Measurements from ENCODE around the gene PTP4A1.
"Not testable (repeated sequence)": the region's sequence is repeated elsewhere in the genome, so short reads cannot be mapped to it uniquely, and the experiment has no call there.

PTP4A1 gene

DNA sequence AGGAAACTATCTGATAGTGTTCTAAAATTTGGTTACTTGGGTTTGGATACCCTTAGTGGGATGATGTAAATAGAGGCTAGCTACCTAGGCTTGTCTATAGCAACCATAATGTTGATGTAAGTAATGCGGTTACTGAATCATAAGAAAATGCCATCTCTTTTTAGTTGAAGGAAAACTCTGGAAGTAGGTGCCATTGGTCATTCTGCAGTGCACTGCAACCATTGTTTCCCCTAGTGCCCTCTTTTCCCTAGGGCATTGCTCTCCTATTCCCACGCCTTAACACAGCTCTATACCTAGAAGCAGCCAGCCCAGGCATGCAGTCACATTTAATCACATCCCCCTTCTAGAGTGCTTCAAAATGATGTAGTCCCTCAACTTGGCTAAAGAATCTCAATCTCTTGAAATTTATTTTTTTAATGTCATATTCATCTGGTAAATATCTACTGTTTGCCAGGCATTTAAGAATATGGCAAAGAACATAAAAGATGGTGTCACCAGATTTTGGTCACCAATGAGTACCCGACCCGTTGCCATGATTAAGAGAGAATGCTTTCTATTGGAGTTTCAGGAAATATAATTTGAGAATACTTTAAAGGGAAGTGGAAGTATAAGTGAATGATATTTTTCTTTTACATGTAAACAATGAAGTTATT is 10.4 kb downstream of the PTP4A1 start:
- DNase-seq, result no peak

DNA sequence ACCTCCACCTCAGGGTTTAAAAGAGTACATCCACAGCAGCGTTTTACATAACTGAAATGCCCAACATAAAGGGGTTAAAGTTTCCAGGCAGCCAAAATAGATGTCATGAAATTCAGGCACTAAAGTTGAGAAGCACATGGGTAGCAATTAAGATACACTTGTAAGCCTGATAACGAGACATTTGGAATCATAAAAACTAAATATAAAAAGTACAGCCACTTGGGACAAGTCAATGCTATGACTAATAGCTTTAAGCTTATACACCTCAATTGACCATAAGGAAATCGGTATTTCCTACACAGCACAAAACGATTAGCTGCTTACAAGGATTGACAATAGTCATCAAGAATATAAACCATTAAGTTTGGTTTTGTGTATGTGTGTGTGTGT is 11.8 kb downstream of the PTP4A1 start:
- no peak for DNase-seq

DNA sequence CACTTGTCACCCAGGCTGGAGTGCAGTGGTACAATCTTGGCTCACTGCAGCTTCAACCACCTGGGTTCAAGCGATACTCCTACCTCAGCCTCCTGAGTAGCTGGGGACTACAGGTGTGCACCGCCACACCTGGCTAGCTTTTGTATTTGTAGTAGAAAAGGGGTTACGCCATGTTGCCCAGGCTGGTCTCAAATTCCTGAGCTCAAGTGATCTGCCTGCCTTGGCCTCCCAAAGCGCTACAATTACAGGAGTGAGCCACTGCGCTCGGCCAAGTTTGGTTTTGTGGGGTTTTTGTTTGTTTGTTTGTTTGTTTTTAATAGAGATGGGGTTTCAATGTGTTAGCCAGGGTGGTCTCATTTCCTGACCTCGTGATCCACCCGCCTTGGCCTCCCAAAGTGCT is 12.3 kb downstream of the PTP4A1 start:
- DNase-seq, result no peak

GRCh38 chr6:63585652-63586051 is 13.4 kb downstream of the PTP4A1 start:
- DNase-seq, result not testable (repeated sequence)

- DNase-seq, result no peak
These were observed 17.7 kb downstream of the PTP4A1 start for GRCh38 chr6:63589952-63590411.

DNA sequence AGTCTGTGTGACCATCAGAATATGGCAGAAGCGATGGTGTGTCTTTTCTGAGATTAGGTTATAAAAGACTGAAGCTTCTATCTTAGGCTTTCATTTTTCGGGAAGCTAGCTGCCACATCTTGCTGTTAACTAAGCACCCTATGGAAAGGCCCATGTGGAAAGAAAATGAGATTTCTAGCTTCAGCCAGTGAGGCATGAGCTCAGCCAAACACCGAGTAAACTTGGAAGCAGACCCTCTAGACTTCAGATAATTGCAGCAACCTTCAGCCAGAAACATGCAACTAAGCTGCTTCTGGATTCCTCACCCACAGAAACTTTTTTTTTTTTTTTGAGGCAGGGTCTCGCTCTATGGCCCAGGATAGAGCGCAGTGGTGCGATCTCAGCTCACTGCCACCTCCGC is 20.6 kb downstream of the PTP4A1 start:
- no peak for DNase-seq

GRCh38 chr6:63597141-63598048 is 25.1 kb downstream of the PTP4A1 start:
- DNase-seq, result peak; percentile 35

DNA sequence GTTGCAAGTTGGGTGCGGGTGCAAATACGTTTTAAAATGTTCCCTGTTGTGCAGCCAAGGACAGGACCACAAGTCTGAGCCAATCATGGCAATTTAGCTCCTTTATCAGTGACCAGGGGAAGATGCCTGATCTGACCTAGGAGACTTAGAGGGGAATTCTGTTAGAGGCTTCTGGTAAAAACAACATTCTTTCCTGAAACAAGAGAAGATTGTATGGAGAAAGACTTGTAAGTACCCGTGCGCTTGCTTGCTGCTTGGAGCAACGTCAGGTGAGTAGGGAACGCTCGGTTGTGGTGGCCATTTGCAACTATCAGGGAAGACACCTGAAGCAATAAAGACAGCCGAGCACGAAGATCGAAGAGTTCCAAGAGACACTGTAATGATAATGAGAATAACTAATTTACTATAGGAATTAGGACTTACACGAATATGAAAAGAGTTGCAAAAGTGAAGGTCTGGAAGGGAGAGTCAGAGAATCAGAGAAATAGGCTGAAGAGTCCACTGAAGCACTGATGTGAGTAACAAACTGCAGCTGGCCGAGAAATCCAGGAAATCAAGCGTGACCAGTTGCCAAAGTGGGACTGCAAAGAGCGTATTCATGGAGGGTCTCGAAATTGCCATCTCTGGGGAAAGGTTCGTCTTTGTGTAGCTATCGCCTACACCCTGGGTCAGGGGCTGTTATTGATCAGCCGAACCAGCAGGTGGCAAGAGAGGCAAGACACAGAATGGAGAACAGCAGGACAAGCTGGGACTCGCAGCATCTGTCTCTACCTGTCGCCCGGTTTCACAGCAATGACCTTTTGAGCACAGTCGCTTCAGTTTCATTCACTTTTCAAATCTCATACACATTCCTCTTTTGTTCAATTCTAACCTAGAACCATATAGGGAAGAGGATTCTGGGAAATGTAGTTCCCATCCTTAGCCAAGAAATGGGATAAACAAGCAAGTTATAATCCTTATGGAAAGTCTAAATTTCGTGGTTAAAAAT is 26.1 kb downstream of the PTP4A1 start:
- DNase-seq, result peak; percentile 53

DNA sequence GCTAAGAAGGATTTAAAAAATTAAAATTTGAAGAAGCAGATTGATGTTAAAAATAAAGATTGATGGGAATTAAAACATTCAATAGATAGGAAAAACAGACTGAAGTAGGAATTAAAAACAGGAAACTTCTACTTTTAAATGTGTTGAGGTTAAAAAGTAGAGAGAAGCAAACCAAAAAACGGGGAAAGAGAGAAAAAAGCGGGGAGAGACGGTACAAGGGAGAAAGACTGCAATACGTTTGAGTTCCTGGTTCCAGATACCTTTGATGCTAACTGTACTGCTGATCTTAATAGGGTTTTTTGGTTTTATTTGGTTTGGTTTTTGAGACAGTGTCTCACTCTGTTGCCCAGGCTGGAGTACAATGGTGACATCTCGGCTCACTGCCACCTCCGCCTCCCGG is 27.0 kb downstream of the PTP4A1 start:
- no peak for DNase-seq

GRCh38 chr6:63600136-63600535 is 27.9 kb downstream of the PTP4A1 start:
- no peak for DNase-seq

DNA sequence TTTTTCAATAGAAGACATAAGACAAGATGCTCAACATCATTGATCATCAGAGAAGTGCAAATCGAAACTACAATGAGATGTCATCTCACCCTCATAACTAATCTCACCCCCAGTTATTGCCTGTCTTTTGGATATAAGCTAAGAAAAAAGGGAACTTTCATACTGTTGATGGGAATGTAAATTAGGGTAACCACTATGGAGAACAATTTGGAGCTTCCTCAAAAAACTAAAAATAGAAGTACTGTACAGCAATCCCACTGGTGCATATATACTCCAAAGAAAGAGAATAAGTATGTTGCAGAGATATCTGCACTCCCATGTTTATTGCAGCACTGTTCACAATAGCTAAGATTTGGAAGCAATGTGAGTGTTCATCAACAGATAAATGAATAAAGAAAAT is 37.0 kb downstream of the PTP4A1 start:
- no peak for DNase-seq

DNA sequence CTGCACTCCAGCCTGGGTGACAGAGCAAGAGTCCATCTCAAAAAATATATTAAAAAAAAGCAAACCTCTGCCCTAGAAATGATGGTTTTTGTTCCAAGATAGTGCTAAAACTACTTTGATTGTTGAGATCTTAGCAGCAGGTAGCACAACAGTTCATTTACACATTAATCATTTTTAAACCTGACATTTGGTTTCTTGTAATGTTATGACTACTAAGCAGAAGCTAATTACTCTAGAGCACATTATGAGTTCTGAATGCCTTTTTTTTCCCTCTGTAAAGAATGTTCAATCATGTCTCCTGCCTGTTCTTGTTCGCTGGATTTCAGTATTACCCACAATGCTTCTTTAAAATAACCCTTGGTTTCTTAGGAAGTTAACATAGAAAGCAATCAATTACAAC is 38.7 kb downstream of the PTP4A1 start:
- DNase-seq, result no peak

DNA sequence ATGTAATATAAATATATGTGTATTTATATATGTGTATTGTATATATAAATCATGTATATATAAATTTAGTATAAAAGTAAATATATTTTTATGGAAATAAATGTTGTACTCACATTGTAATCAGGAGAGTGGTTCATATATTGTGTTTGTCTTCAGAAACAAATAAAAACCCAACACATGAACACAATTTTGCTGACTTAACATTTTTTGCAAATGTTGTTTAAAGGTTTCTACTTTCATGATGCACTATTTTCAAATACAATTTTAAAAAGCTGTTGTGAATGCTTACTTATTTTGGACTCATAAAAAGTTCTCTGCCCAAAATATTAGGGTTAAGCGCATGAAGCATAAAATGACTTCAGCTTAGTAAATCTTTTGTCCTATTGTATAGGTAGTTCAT is 39.3 kb downstream of the PTP4A1 start:
- no peak for DNase-seq

GRCh38 chr6:63615590-63615989 is 43.3 kb downstream of the PTP4A1 start:
- DNase-seq, result no peak
